HG02623 (cell line): Measurements from ENCODE around the gene ENPP3.

Experiments used
- ATAC-seq: cut with Tn5 transposase; IDR thresholded peaks from one replicate; pipeline ENCODE4 v1.9.1; 2021; ENCODE audit warnings: moderate library complexity; ENCODE audit not compliant: unreplicated experiment

Gene ENPP3

GRCh38 chr6:131792091-131792496, 155.0 kb downstream of the ENPP3 start:
- ATAC-seq: no peak

GRCh38 chr6:131795366-131795765, 158.3 kb downstream of the ENPP3 start:
- ATAC-seq: no peak
